Gastroesophageal sphincter (tissue), 4 donors: Measurements from ENCODE around the gene GUCA1C. TPM values are rescaled to one million over a fixed set of nuclear protein-coding genes. Genes with fewer than 3 reads are reported as not detected.

Experiments used
- ATAC-seq: fragments of 150-250 bp; one replicate; pipeline ENCODE4 v1.9.1; 2016; ENCODE audit warnings: mild to moderate bottlenecking, moderate library complexity
- H3K27ac ChIP-seq, 4 donors: fragments of 200-600 bp; sonication (generic) in 3 of 4; 1 replicate in 3 of 4; 2 replicates in 1 of 4; pipeline ENCODE4 v1.5.1; 2016 to 2019
- H3K27me3 ChIP-seq: fragments of 200-600 bp; sonication (generic); one replicate; pipeline ENCODE4 v1.5.1; 2019
- H3K36me3 ChIP-seq, 2 donors: fragments of 200-600 bp; sonication (generic); one replicate each; pipeline ENCODE4 v1.5.1; 2019; ENCODE audit warnings: control low read depth in 1 of 2
- H3K4me1 ChIP-seq, 3 donors: fragments of 200-600 bp; sonication (generic); 1 replicate in 2 of 3; 2 replicates in 1 of 3; pipeline ENCODE4 v1.5.1; 2016 to 2019; ENCODE audit warnings: control low read depth in 2 of 3
- H3K4me3 ChIP-seq, 2 donors: fragments of 200-600 bp; sonication (generic); one replicate each; pipeline ENCODE4 v1.5.1; 2019; ENCODE audit warnings: mild to moderate bottlenecking in 1 of 2, moderate library complexity in 1 of 2
- H3K9me3 ChIP-seq, 3 donors: fragments of 200-600 bp; sonication (generic); one replicate each; pipeline ENCODE4 v1.5.1; 2017 to 2019; ENCODE audit warnings: control low read depth in 2 of 3
- EP300 ChIP-seq: sonication (generic); formaldehyde crosslinking; IDR thresholded peaks from one replicate; pipeline ENCODE4 v1.6.1; 2017; ENCODE audit warnings: antibody characterized with exemption, mild to moderate bottlenecking
- POLR2A ChIP-seq, 2 donors: fragments of 450-650 bp; IDR thresholded peaks; one replicate each; pipeline ENCODE4 v1.6.1; 2017; ENCODE audit warnings: antibody characterized with exemption in 2 of 2, mild to moderate bottlenecking in 2 of 2, moderate library complexity in 1 of 2
- POLR2AphosphoS5 ChIP-seq: sonication (generic); formaldehyde crosslinking; IDR thresholded peaks from one replicate; pipeline ENCODE4 v1.6.1; 2017; ENCODE audit warnings: antibody characterized with exemption
- WGBS, 2 donors: methylation state at CpG; one replicate each; pipeline ENCODE4 v1.1.5; 2018; ENCODE audit warnings: low coverage in 1 of 2; 5-methylcytosine and 5-hydroxymethylcytosine counted together
- total RNA-seq, 4 donors: library from RNA; depleted of rRNA; stranded (reverse); fragments of >200 nt; gene quantifications; one replicate each; pipeline ENCODE4 v1.1.0, GENCODE V29; 2016
- TF ChIP-seq, protein P1 (sequence below), 4 experiments: fragments of 200-600 bp in 2 of 4; fragments of 450-650 bp in 2 of 4; sonication (generic) in 1 of 4; IDR thresholded peaks; one replicate each; pipeline ENCODE4 v1.5.1; 2017 to 2019; ENCODE audit warnings: antibody characterized with exemption in 4 of 4, mild to moderate bottlenecking in 2 of 4, moderate library complexity in 2 of 4

The GUCA1C gene, protein sequence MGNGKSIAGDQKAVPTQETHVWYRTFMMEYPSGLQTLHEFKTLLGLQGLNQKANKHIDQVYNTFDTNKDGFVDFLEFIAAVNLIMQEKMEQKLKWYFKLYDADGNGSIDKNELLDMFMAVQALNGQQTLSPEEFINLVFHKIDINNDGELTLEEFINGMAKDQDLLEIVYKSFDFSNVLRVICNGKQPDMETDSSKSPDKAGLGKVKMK
- not detected for total RNA-seq

DNA sequence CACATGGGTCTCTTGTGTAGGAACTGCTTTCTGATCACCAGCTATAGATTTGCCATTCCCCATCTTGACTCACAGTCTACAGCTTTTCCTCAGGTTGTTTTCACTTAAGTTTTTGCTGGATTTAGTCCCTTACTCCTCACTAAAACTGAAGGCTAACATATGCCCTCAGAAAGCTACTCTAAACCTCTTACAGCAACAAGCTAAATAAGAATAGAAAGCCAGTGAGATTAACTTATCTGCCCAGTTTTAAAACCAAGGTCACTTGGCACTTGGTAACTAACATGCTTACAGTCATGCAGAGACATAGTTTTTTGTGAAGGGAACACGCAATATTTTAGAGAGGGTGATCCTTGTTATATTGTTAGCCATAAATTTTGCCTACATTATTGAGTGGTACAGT, at the start of gene GUCA1C:
Gene GUCA1C (minus strand): TSS at position 180 of the 400 bp plus-strand sequence. CDS start 117 bp downstream, at position 63.
- no peaks in the 10 kb centered on the region for H3K36me3 ChIP-seq
- no peak for ATAC-seq
- 64 to 100% methylated on average over 1 of the region's 1 CpG for WGBS, 2 donors
- TF ChIP-seq POLR2AphosphoS5 (no peak), EP300 (no peak), POLR2A (IDR thresholded peaks at IDR 0.05) (no peak)
- TF ChIP-seq, protein P1, sequence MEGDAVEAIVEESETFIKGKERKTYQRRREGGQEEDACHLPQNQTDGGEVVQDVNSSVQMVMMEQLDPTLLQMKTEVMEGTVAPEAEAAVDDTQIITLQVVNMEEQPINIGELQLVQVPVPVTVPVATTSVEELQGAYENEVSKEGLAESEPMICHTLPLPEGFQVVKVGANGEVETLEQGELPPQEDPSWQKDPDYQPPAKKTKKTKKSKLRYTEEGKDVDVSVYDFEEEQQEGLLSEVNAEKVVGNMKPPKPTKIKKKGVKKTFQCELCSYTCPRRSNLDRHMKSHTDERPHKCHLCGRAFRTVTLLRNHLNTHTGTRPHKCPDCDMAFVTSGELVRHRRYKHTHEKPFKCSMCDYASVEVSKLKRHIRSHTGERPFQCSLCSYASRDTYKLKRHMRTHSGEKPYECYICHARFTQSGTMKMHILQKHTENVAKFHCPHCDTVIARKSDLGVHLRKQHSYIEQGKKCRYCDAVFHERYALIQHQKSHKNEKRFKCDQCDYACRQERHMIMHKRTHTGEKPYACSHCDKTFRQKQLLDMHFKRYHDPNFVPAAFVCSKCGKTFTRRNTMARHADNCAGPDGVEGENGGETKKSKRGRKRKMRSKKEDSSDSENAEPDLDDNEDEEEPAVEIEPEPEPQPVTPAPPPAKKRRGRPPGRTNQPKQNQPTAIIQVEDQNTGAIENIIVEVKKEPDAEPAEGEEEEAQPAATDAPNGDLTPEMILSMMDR (IDR thresholded peaks at IDR 0.05): no peak
- no peaks in the 10 kb centered on the region for H3K27me3 ChIP-seq
- H3K9me3 ChIP-seq: no peaks in the 10 kb centered on the region
- no peak within 1 kb of the TSS for H3K4me3 ChIP-seq
- no peak within 1 kb of the TSS for H3K27ac ChIP-seq
- no peaks in the 10 kb centered on the region for H3K4me1 ChIP-seq

DNA sequence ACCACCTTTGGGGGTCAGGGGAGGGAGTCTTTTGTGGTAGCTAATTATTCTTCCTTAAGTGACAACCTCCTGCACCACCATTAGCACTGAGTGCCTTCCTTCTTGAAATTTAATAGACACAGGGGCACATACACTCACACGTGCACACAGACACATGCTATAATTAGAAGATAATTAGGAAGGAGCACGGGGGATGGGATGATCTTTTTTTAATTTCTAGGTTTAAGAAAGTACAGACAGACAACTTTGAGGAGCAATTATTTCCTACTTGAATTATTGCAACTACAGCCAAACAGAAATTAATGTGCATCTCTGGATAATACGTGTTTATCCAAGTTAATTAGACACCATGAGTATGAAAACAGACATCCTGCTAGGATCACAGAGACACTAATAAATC, 44.8 kb upstream of the GUCA1C start:
- no peak for ATAC-seq
- no peaks in the 10 kb centered on the region for H3K9me3 ChIP-seq
- H3K27me3 ChIP-seq: no peaks in the 10 kb centered on the region
- no peaks in the 10 kb centered on the region for H3K4me1 ChIP-seq
- H3K36me3 ChIP-seq: no peaks in the 10 kb centered on the region
- H3K27ac ChIP-seq: no peak overlapping the region
- WGBS, 2 donors: 24 to 38% methylated on average over 3 of the region's 3 CpGs
- TF ChIP-seq POLR2A (IDR thresholded peaks at IDR 0.05) (no peak), EP300 (no peak), POLR2AphosphoS5 (no peak)
- TF ChIP-seq, protein P1 (IDR thresholded peaks at IDR 0.05): no peak
- H3K4me3 ChIP-seq: no peak overlapping the region

DNA sequence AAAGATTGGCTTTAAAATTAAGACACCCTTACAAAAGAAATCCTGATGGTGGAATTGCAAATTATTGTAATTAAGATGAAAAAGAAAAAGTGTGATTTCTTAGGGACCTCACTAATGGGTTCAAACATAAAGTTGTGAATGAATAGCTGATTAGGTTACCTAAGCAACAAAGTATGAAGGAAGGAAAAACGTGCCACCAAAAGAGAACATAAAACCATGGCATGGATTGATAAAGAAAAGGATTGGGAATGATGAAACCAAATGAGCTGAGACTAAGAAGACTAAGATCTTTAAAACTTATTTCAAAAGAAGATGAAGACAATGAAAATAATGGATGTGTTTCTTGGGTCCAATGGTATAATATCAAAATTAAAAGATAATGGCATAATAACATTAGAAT, 32.2 kb upstream of the GUCA1C start:
- no peak overlapping the region for H3K4me3 ChIP-seq
- ATAC-seq: no peak
- 17 to 60% methylated on average over 1 of the region's 1 CpG for WGBS, 2 donors

DNA sequence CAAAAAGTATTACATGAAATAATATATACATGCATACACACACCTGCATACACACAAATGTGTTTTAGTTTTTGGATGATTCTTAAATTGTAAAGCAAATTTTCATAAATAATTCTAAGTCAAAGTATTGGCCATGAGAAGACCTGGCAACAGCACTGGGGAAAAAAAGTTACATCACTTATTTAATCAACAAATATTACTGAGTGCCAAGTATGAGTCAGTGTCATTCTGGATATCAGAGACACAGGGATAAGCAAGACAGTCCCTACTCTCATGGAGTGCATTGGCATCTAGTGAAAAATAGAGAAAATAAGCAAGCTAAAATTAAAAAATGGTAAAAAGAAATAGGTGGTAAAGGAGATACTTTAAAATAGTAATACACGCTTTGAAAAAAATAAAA, 29.4 kb upstream of the GUCA1C start:
- ATAC-seq: no peak
- WGBS, 2 donors: 86 to 100% methylated on average over 1 of the region's 1 CpG

More for the DNA sequence above, 32.2 kb upstream of the GUCA1C start:
- H3K9me3 ChIP-seq: no peaks in the 10 kb centered on the region
- H3K27ac ChIP-seq: no peak overlapping the region
- H3K36me3 ChIP-seq: no peaks in the 10 kb centered on the region
- H3K4me1 ChIP-seq: no peaks in the 10 kb centered on the region
- H3K27me3 ChIP-seq: no peaks in the 10 kb centered on the region
- no peak for TF ChIP-seq POLR2AphosphoS5
- TF ChIP-seq EP300: no peak
- TF ChIP-seq POLR2A (IDR thresholded peaks at IDR 0.05): no peak
- TF ChIP-seq, protein P1 (IDR thresholded peaks at IDR 0.05): no peak

DNA sequence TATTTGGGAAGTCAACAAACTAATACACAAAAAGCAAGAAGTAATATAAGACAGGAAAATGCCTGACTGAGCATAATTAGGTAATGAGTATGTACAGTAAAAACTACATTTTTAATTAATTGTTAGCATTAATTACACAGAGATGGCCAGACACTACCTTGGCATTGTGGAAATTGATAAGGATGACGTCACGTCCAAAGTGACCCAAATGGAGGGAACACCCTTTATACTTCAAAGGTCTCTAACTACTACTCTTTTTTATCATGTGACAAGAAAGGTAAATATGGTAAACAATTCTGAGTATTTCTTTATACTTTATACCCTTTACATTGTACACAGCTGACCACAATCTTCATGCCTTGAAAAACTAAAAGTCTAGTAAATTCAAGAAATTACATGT, 22.4 kb upstream of the GUCA1C start:
- Histone ChIP-seq H3K9me3 (no peaks in the 10 kb centered on the region), H3K27ac (no peak overlapping the region), H3K36me3 (no peaks in the 10 kb centered on the region), H3K4me3 (no peak overlapping the region), H3K27me3 (no peaks in the 10 kb centered on the region), H3K4me1 (no peaks in the 10 kb centered on the region)
- no peak for TF ChIP-seq POLR2AphosphoS5
- TF ChIP-seq, protein P1 (IDR thresholded peaks at IDR 0.05): no peak
- no peak for TF ChIP-seq POLR2A (IDR thresholded peaks at IDR 0.05)
- no peak for TF ChIP-seq EP300
- no peak for ATAC-seq
- WGBS, 2 donors: 82 to 91% methylated on average over 2 of the region's 2 CpGs

More for the DNA sequence above, 29.4 kb upstream of the GUCA1C start:
- H3K4me3 ChIP-seq: no peak overlapping the region
- no peak overlapping the region for H3K27ac ChIP-seq
- no peaks in the 10 kb centered on the region for H3K36me3 ChIP-seq
- H3K27me3 ChIP-seq: no peaks in the 10 kb centered on the region
- H3K4me1 ChIP-seq: no peaks in the 10 kb centered on the region
- TF ChIP-seq POLR2AphosphoS5 (no peak), EP300 (no peak), POLR2A (IDR thresholded peaks at IDR 0.05) (no peak)
- TF ChIP-seq, protein P1 (IDR thresholded peaks at IDR 0.05): no peak
- H3K9me3 ChIP-seq: no peaks in the 10 kb centered on the region
